Measurements from ENCODE around the gene GPR4.
"Not testable (repeated sequence)": the region's sequence is repeated elsewhere in the genome, so short reads cannot be mapped to it uniquely, and the experiment has no call there.

GPR4 gene

GRCh38 chr19:45638930-45639729 lies 37.1 kb upstream of the GPR4 start, which contains the start of gene EML2:
TSS of gene EML2 (minus strand) at chr19:45639397. CDS start at chr19:45639376, 21 bp downstream.
- Histone ChIP-seq H3K4me1 (ENCODE audit: insufficient read depth, low read length) (peaks cover 11% of the 10 kb centered on the region), H3K27ac (ENCODE audit: low read depth, low read length) (peak within 1 kb of the TSS; percentile 67; the same call in 1 of the 2 replicates), H3K27me3 (ENCODE audit: insufficient read depth, low read length) (no peaks in the 10 kb centered on the region), H3K9me3 (ENCODE audit: insufficient read depth, low read depth, low read length) (no peaks in the 10 kb centered on the region), H3K36me3 (ENCODE audit: insufficient read depth, low read length) (no peaks in the 10 kb centered on the region), H3K4me3 (ENCODE audit: low read length) (peak within 1 kb of the TSS; percentile 68), H3K9ac (ENCODE audit: low read depth, low read length) (peak within 1 kb of the TSS; percentile 41)
- WGBS = 9% methylated on average over 50 of the region's 52 CpGs

GRCh38 chr19:45637890-45638667 lies 36.1 kb upstream of the GPR4 start:
- WGBS = 51% methylated on average over 19 of the region's 19 CpGs
- no peaks in the 10 kb centered on the region for H3K9me3 ChIP-seq (ENCODE audit: insufficient read depth, low read depth, low read length)
- no peaks in the 10 kb centered on the region for H3K27me3 ChIP-seq (ENCODE audit: insufficient read depth, low read length)
- H3K4me1 ChIP-seq (ENCODE audit: insufficient read depth, low read length) = peaks cover 9% of the 10 kb centered on the region
- peak overlapping the region; percentile 41; the same call in 1 of the 2 replicates for H3K9ac ChIP-seq (ENCODE audit: low read depth, low read length)
- H3K27ac ChIP-seq (ENCODE audit: low read depth, low read length) = peak overlapping the region; percentile 55; the same call in 1 of the 2 replicates
- no peaks in the 10 kb centered on the region for H3K36me3 ChIP-seq (ENCODE audit: insufficient read depth, low read length)
- H3K4me3 ChIP-seq (ENCODE audit: low read length) = peak overlapping the region; percentile 68

- Histone ChIP-seq H3K9ac (ENCODE audit: low read depth, low read length) (no peak overlapping the region), H3K36me3 (ENCODE audit: insufficient read depth, low read length) (no peaks in the 10 kb centered on the region), H3K27me3 (ENCODE audit: insufficient read depth, low read length) (no peaks in the 10 kb centered on the region), H3K27ac (ENCODE audit: low read depth, low read length) (no peak overlapping the region), H3K4me1 (ENCODE audit: insufficient read depth, low read length) (peaks cover 16% of the 10 kb centered on the region), H3K4me3 (ENCODE audit: low read length) (no peak overlapping the region), H3K9me3 (ENCODE audit: insufficient read depth, low read depth, low read length) (no peaks in the 10 kb centered on the region)
- WGBS = 87% methylated on average over 2 of the region's 2 CpGs
These were observed 34.9 kb upstream of the GPR4 start for GRCh38 chr19:45636902-45637301.

- 100% methylated on average over 1 of the region's 1 CpG for WGBS
- Histone ChIP-seq H3K4me3 (ENCODE audit: low read length) (no peak overlapping the region), H3K27me3 (ENCODE audit: insufficient read depth, low read length) (no peaks in the 10 kb centered on the region), H3K36me3 (ENCODE audit: insufficient read depth, low read length) (no peaks in the 10 kb centered on the region), H3K27ac (ENCODE audit: low read depth, low read length) (no peak overlapping the region), H3K9ac (ENCODE audit: low read depth, low read length) (no peak overlapping the region), H3K4me1 (ENCODE audit: insufficient read depth, low read length) (peaks cover 16% of the 10 kb centered on the region), H3K9me3 (ENCODE audit: insufficient read depth, low read depth, low read length) (no peaks in the 10 kb centered on the region)
These were observed 34.3 kb upstream of the GPR4 start for GRCh38 chr19:45636275-45636674.

- Histone ChIP-seq H3K9ac (ENCODE audit: low read depth, low read length) (no peak overlapping the region), H3K9me3 (ENCODE audit: insufficient read depth, low read depth, low read length) (no peaks in the 10 kb centered on the region), H3K36me3 (ENCODE audit: insufficient read depth, low read length) (peaks cover 9% of the 10 kb centered on the region; the same call in 1 of the 2 replicates), H3K4me3 (ENCODE audit: low read length) (peak overlapping the region; percentile 36), H3K4me1 (ENCODE audit: insufficient read depth, low read length) (peaks cover 15% of the 10 kb centered on the region), H3K27me3 (ENCODE audit: insufficient read depth, low read length) (no peaks in the 10 kb centered on the region), H3K27ac (ENCODE audit: low read depth, low read length) (peak overlapping the region; percentile 79; the same call in 1 of the 2 replicates)
- 33% methylated on average over 26 of the region's 27 CpGs for WGBS
These were observed 30.6 kb upstream of the GPR4 start for GRCh38 chr19:45632468-45633196.

GRCh38 chr19:45630463-45630862 lies 28.5 kb upstream of the GPR4 start:
- Histone ChIP-seq H3K4me1 (ENCODE audit: insufficient read depth, low read length) (peaks cover 15% of the 10 kb centered on the region), H3K9ac (ENCODE audit: low read depth, low read length) (no peak overlapping the region), H3K9me3 (ENCODE audit: insufficient read depth, low read depth, low read length) (no peaks in the 10 kb centered on the region), H3K4me3 (ENCODE audit: low read length) (no peak overlapping the region), H3K27ac (ENCODE audit: low read depth, low read length) (peak overlapping the region; percentile 66; the same call in 1 of the 2 replicates), H3K36me3 (ENCODE audit: insufficient read depth, low read length) (peaks cover 12% of the 10 kb centered on the region; the same call in 1 of the 2 replicates), H3K27me3 (ENCODE audit: insufficient read depth, low read length) (no peaks in the 10 kb centered on the region)
- 83% methylated on average over 2 of the region's 2 CpGs for WGBS

DNA sequence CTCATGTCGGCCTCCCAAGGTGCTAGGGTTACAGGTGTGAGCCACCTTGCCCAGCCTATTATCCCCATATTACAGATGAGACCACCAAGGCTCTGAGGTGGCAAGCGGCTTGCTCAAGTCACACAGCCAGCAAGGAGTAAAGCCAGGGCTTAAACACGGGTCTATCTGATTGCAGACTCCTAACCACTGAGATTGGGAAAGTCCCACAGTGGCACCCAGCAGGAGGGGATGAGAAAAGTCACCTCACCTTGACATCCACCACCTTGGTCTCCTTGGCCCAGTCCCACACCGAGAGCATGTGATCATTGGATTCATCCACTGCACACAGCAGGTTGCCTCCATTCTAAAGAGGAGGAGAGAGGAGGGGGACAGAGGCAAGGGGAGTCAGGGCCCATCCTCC lies 27.7 kb upstream of the GPR4 start:
- 78% methylated on average over 3 of the region's 4 CpGs for WGBS
- peak overlapping the region; percentile 49 for H3K27ac ChIP-seq (ENCODE audit: low read depth, low read length)
- no peak overlapping the region for H3K9ac ChIP-seq (ENCODE audit: low read depth, low read length)

GRCh38 chr19:45628219-45628618 lies 26.2 kb upstream of the GPR4 start:
- not testable (repeated sequence) for H3K27me3 ChIP-seq (ENCODE audit: insufficient read depth, low read length); H3K9me3 ChIP-seq (ENCODE audit: insufficient read depth, low read depth, low read length); H3K27ac ChIP-seq (ENCODE audit: low read depth, low read length); H3K4me3 ChIP-seq (ENCODE audit: low read length); H3K9ac ChIP-seq (ENCODE audit: low read depth, low read length)
- Histone ChIP-seq H3K4me1 (ENCODE audit: insufficient read depth, low read length) (peaks cover 14% of the 10 kb centered on the region), H3K36me3 (ENCODE audit: insufficient read depth, low read length) (peaks cover 12% of the 10 kb centered on the region; the same call in 1 of the 2 replicates)
- WGBS = 97% methylated on average over 7 of the region's 7 CpGs

More for the DNA sequence above, 27.7 kb upstream of the GPR4 start:
- Histone ChIP-seq H3K4me3 (ENCODE audit: low read length) (no peak overlapping the region), H3K9me3 (ENCODE audit: insufficient read depth, low read depth, low read length) (no peaks in the 10 kb centered on the region), H3K36me3 (ENCODE audit: insufficient read depth, low read length) (peaks cover 12% of the 10 kb centered on the region; the same call in 1 of the 2 replicates), H3K4me1 (ENCODE audit: insufficient read depth, low read length) (peaks cover 15% of the 10 kb centered on the region), H3K27me3 (ENCODE audit: insufficient read depth, low read length) (no peaks in the 10 kb centered on the region)

- no peak overlapping the region for H3K9ac ChIP-seq (ENCODE audit: low read depth, low read length)
- no peaks in the 10 kb centered on the region for H3K4me1 ChIP-seq (ENCODE audit: insufficient read depth, low read length)
- no peaks in the 10 kb centered on the region for H3K9me3 ChIP-seq (ENCODE audit: insufficient read depth, low read depth, low read length)
- H3K27ac ChIP-seq (ENCODE audit: low read depth, low read length) = no peak overlapping the region
- 90% methylated on average over 1 of the region's 1 CpG for WGBS
- no peaks in the 10 kb centered on the region for H3K27me3 ChIP-seq (ENCODE audit: insufficient read depth, low read length)
- H3K36me3 ChIP-seq (ENCODE audit: insufficient read depth, low read length) = peaks cover 24% of the 10 kb centered on the region; the same call in 1 of the 2 replicates
- H3K4me3 ChIP-seq (ENCODE audit: low read length) = no peak overlapping the region
These were observed 22.0 kb upstream of the GPR4 start for GRCh38 chr19:45623984-45624383.

GRCh38 chr19:45621976-45622503 lies 20.0 kb upstream of the GPR4 start:
- 89% methylated on average over 6 of the region's 6 CpGs for WGBS
- peaks cover 24% of the 10 kb centered on the region; the same call in 1 of the 2 replicates for H3K36me3 ChIP-seq (ENCODE audit: insufficient read depth, low read length)

More at GRCh38 chr19:45621976-45622503, 20.0 kb upstream of the GPR4 start:
- H3K27me3 ChIP-seq (ENCODE audit: insufficient read depth, low read length) = no peaks in the 10 kb centered on the region
- no peaks in the 10 kb centered on the region for H3K4me1 ChIP-seq (ENCODE audit: insufficient read depth, low read length)
- H3K27ac ChIP-seq (ENCODE audit: low read depth, low read length) = no peak overlapping the region
- no peak overlapping the region for H3K9ac ChIP-seq (ENCODE audit: low read depth, low read length)
- H3K4me3 ChIP-seq (ENCODE audit: low read length) = no peak overlapping the region
- H3K9me3 ChIP-seq (ENCODE audit: insufficient read depth, low read depth, low read length) = no peaks in the 10 kb centered on the region

All from HUES64 (cell line).